NCI-H82 treated with DMSO at 0.1 percent for 48 hours (cell line): ENCODE measurements around the gene CLMN.
A peak's percentile ranks its signal among the peaks of the same experiment; 100 is the strongest.

ENCODE experiments used
- DNase-seq: peaks from one replicate; lab custom pipeline; 2025; ENCODE audit not compliant: unreplicated experiment; lab: John Stamatoyannopoulos, UW

The CLMN gene

DNA sequence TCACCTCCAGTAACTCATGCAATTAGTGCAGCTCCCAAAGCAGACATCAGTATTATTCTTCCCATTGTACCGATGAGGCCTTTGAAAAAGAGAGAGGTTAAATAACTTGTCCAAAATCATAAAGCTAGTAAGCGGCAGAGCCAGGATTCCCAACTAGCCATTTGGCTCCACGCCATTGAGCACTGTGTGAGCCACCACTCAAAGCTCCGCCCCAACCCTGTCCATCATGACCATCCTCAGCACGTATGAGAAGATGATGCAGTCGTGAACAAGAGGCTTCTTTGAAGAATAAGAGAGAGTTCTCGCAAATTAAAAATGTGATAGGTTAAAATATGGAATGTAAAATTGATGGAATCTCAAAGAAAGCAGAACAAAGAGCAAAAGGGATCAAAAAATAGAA lies 14.6 kb downstream of the CLMN start:
- DNase-seq: no peak

DNA sequence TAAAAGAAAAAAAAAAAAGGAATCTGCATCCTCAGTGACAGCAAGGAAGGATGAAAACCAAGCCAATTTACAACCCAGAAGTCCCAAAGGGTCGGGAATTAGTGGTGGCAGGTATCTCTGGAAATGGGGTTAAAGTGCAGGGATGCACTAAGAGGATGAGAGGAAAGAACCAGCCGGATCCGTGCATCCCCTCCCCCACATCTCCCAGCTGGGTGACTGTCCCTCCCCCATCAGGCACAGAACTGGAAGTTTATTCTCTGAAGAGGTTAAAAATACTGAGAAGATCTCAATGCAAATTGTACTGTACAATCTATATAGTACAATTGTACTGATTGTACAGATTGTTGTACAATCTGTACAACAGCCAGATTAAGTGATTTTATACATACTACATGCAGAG lies 15.4 kb downstream of the CLMN start:
- peak; percentile 48 for DNase-seq

DNA sequence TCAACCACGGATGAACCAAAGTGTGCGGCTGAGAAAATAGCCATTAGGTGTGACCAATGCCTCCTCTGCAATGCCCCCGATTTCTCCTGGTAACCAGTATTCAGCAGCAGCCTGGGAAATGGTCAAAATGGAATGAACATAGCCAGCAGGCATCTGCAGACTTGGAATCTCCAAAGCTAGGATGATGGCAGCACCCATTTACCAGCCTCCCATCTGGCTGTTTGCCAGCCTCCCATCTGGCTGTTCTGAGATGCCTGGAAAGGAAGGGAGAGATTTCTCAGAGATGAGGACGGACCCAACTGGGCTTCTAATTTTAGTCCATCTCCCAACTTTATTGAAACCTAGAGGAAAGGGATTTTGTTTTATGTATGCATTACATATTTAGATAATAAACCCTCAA lies 16.2 kb downstream of the CLMN start:
- peak; percentile 26 for DNase-seq

DNA sequence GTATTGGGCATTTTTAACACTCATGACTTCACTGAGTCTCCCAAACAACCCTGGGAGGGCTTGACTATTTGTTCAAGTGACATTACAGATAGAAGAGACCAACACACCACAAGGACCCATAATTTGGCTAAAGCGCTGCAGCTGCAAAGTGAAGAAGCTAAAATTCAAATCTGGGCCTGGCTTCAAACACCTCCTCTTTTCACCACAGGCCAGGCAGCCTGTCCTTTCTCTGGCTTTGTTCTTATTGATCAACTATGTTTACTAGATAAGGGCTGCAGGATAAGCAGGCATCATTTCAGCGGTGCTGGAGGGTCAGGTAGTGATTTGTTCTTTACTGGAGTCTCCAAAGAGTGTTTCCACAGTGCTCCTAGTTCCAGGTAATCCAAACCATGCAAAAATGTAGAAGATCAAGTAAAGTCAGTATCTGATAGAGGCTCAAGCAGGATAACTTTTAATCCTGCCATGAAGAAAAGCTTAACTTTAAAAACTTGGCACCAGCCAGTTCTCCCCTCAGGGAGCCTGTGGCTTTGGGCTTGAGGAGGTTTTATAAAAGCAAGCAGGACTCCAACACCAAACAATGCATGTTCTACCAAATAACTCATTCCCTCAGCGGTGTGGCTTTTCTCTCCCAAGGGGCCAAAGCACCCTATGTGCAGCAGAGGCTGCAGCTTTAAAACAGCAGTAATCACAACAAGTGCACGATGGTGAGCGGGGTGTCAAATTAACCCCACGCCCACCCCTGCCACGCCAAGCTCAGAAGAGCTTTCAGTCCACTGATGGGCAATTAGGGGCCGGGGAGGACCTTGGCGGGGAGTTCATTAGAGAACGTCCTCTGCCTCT lies 16.8 kb downstream of the CLMN start:
- DNase-seq: no peak

DNA sequence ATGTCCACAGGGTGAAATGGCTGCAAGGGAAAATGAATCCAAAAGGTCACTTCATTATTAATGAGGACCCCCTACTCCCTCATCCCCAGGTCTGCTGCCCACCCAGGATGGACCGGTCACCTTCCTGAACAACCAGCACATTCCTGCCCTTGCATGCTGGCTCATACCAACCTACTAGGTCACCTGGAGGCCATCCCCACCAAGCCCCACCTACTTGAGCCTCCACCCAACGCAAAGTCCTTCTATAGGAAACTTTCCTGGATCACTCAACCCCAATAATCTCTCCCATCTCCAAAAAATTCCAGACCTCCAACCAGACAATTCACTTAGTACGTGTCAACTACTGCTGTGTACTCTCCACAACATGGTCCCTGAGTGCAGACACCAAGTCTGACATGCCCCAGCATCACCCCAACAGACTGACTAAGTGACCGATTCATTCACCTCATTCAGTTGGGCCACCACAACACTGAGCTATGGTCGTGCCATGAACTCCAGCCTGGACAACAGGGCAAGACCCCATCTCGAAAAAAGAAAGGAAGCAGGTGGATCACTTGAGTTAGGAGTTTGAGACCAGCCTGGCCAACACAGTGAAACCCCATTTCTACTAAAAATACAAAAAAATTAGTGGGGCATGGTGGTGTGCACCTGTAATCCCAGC lies 18.1 kb downstream of the CLMN start:
- DNase-seq: no peak

DNA sequence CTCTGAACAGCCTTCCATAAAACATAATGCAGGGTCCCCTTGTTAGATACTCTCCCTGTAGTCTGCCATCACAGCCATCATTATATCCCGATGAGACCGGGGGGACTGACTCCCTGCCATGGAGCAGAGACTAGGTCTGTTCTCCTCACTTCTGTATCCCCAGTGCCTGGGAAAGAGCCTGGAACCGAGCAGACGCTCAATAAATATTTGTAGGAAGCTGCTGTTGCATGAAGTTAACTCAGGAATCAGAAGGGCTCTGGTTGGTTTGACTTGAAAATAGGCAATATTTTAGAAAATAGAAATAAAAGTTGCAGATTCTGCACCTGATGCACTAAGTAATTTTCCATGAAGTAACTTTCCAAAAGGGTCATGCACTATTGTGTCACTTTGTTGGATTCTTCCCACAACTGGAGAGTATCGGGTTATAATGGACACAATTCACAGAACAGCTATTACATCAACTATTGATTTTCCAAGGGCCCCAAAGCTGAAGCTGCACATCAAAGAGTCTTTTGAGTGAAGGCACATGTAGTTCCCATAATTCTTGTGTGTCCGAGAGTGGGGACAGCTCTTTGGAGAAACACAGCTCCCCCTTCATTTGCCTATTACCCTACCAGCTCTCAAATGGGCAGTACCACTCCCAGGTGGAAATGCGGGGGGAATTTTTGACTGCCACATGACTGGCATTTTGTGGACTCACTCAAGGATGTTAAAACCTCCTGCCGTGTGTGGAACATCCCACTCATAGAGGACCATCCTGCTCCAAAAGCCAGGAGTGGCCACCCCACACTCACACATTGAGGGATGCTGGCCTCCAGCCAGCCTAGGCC lies 18.8 kb downstream of the CLMN start:
- DNase-seq: no peak

DNA sequence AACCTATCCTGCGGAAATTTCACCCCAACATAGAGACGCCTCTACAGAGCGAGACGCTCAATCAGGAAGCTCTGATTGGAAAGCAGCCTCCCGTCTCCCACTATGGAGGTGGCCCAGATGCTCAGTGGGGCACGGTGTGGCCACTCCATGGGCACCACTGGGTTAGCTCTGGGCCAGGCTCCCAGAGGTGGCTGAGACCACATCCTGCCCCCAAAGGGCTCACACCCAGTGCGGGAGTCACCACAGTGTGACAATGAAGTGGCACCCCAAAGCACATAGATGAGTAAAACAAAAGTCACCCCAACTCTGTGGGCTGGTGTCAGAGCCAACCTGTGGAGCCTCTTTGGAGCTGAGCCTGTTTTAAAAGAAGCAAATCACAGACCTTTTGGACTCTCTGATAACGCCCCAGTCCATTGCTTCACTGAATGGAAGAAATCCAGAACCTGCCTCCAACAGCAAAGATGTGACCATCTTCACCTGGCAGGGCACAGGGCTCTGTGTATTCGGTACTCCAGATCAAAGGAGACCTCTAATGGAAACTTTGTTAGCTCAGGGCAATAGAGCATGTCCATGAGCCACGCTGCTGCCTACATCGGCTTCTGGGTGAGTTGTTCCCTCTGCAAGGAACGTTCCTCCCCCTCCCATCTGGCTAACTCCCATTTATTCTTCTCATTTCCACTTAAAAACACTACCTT lies 19.6 kb downstream of the CLMN start:
- DNase-seq: no peak

DNA sequence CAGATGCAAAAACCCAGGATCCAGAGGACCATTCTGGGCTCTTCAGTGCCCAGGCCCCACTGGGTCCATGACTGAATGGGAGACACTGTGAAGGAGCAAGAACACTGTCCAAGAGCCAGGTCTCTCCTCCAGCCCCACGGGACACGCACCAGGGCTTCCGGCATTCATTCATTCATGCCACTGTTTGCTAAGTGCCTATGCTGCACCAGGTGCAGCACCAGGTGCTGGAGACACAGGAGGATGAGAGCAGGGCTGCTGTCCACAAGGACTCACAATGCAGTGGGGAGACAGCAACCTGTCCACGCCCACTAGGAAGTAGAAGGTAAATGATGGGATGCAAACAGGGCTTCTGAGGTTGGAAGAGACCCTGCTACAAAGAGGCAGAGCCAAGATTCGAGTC lies 20.4 kb downstream of the CLMN start:
- no peak for DNase-seq

DNA sequence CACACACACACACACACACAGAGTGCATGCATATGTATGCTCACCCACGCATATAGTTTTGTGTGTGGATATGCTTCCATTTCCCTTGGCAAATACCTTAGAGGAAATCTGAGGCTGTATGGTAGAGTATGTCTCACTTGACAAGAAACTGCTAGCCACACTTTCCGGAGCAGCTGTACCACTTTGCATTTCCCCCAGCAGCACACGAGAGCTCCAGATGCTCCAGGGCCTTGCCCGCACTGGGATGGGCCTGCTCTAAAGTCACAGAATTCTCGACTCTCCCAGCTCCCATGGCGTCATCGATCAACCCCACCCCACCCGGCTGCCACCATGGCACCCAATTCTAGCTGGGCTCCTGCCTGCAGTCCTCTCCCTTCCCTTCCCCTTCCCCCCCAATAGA lies 21.9 kb downstream of the CLMN start:
- no peak for DNase-seq

DNA sequence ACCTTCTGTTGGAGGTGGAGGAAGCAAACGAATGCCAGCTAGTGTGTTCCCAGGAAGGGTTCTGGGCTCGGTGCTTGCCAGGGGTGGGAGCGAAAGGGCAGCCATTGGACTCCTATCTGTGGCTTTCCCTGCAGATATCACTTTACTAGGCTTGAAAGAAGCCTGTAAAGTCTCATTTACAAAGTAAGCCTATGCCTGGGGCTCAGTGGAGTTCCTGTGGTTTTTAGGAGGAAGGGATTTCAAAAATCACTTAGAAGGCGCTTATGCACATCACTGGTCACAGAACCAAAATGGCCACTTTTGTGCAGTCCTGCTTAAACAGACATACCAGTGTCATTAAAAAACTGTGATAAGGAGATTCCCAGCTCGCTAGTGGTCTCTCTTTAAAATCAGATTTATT lies 22.7 kb downstream of the CLMN start:
- no peak for DNase-seq

DNA sequence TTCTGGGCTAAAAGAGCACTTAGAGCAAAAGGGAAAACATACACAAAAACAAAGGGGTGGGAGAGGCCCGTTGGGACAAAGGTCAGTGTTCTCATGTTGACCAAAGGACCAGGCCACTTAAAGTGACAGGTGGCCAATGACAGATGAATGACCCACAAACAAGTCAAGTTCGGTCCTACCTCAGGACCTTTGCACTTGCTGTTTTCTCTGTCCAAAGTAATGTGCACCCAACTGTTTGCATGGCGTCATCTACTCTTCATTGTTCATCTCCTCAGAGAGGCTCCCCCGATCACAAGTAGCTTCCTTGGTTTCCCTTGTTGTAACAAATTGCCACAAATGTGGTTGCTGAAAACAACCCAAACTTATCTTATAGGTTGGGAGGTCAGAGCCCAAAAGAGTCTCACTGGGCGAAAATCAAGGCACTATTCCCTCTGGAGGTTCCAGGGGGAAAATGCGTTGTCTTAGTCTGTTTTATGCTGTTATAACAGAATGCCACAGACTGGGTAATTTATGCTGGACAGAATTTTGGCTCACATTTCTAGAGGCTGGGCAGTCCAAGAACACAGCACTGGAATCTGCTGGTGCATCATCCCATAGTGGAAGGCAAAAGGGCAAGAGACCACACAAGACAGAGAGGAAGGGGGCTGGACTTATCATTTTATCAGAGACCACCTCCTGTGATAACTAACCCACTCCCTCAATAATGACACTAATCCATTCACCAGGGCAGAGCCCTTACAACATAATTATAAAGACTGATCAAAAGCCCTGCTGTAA lies 23.9 kb downstream of the CLMN start:
- DNase-seq: no peak

DNA sequence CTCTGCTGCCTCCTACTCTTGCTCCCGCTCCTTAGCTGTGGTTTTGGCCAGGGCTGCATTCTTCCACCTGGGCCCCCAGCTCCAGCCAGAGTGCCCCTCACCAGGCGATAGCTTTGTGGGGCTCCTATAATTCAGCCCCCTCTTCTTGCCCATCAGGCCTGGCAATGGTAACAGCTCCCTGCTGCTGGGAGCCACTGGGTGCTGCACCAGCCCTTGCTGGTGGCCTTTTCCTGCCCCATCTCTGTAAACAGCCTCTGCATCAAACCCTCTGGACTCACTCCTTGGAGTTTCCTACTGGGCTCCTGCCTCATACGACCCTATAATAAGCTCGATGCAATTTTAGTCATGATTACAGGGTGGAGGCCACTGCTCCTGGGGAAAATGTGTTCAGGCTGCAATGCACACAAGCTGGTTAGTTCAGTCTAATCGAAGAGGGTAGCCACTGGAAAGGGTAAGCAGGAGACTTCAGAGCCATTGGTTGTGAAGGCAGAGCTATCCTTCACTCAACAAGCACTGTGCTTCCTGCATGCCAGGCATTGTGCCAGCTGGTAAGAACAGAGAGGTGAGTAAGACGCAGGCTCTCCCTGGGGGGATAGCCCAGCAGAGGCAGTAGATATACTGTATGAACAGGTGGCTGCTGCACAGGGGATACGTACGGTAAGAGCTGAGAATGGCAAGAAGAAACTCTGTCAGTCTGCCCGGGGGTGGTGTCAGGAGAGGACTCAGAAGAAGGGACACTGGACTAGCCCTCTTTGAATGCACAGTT lies 24.7 kb downstream of the CLMN start:
- DNase-seq: no peak

DNA sequence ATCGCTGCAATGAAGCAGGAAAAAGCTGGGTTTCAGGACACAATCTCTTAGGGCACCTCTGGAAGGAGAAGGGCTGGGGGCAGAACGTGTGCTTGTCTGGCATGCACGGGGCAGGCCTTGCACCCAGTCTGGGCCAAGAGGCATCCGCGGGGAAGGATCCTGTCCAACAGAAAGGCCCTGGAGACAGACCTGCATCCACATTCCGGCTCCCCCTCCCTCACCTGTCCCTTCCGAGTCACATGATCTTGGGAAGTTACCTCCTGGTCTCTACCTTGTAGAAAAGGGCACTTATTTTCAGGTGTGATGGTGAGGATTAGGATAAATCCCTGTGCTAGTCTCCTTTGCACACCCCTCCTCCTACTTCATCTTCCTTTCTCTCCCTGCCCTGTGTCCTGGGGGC lies 25.4 kb downstream of the CLMN start:
- no peak for DNase-seq

DNA sequence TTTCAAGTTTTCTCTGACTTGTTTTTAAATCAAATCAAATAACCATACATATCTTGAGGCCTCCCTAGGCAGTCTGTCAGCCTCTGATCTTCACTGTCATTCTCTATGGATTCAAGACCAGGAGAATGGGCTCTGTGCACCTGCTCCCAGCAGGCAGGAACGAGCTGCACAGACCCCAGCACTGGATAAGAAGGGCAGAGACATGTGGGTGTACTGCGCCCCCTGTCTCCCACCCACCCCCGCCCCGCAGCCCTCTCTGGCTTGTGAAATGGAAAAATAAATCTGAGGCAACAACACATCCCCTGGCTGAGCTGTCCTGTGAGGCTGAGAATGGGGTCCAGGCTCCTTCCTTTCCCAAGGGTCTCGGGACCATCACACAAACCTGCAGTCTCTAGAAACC lies 26.3 kb downstream of the CLMN start:
- DNase-seq: no peak

DNA sequence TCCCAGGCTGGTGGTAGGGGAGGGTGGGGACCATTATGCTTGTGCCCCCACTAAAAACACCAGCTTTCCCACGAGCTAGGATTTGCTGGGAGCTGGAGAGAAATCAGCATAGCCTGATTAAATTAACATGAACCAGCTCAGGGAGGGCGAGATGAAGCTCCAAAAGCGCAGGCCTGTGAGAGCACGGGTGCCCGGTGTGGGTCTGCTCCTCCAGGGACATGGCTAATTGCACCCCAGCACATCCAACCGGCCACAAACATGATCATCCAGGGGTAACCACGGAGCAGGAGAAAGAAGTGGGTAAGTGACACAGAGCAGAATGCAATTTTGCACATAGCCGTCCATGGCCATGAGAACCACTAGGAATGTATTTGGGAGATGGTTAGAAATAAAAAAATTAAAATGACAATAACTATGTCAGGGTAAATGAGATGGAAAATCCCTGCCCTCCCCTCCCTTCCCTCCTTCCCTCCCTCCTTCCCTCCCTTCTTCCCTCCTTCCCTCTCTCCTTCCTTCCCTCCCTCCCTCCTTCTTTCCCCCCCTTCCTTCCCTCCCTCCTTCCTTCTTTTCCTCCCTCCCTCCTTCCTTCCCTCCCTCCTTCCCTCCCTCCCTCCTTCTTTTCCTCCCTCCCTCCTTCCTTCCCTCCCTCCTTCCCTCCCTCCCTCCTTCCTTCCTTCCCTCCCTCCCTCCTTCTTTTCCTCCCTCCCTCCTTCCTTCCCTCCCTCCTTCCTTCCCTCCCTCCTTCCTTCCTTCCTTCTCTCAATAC lies 26.9 kb downstream of the CLMN start:
- DNase-seq: no peak

DNA sequence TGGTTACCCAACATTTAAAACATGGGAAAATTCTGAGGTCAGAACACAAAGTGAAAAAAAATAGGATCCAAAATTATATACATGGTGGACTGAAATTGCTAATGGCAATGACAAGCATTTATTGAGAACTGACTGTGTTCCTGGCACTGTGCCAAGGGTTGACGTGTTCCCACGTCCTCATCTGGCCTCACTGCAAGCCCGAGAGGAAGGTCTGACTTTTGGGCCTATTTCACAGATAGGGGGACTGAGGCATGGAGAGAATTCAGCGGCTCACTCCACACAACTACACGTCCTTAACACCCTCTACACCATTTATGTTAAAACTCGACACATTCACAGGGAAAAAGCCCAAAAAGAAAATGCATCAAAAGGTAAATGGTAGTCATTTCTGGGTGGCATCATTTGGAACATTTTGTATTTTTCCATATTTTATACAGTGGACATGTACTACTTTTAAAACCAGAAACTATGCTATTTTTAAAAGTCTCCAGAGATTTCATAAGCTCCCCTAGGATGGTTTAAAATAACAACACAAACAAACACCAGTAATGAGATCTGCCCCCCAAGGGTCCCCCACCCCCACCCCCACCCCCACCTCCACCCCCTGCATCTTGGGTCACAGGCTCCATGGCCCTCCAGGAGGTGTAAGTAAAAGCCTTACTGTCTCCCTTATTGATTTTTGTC lies 27.7 kb downstream of the CLMN start:
- peak; percentile 13 for DNase-seq

DNA sequence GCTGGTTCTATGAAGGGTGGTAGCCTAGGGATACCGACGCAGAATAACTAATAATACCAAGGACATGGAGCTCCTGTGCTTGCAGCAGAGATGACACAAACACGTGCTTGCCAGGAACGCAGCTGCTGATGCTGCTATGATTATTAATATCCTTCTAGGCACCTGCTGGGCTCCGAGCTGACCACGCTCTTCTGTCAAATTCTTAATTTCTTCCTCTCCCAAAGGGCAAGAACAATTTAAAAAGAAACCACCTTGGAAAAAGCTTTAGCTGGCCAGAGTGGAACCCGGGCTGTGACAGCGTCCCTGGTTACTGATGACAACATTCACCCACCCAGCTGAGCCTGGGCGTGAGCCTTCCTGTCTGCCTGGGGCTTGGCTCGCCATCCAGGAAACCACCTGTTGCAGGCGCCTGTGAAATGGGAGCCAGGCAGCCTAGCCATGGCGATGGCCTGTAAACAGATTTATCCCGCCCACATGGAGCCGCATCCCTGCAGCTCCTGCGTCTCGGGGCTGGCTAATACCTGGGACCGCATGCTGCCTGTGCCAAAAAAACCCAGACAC lies 28.8 kb downstream of the CLMN start:
- DNase-seq: peak; percentile 8

DNA sequence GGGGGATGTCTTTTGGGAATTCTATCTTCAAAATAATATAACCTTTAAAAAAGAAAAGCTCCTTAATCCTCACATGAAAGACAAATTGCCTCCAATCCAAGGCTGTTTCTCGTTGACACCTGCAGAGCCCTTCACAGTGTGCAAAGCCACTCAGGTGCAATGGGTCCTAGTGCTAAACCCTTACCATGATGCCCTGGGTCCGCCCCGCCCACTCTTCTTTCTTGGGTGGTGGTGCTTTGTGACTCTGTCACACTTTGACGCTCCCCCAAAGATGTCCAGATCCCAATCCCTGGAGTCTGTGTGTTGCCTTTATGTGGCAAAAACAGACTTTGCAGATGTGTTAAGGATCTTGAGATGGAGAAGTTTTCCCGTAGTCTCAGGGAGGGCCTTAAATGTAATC lies 29.7 kb downstream of the CLMN start:
- no peak for DNase-seq
